ENCODE data around the gene AGBL1.

- TF ChIP-seq CTCF (optimal IDR thresholded peaks at IDR 0.05 in 1 of 3, IDR thresholded peaks at IDR 0.05 in 1 of 3, conservative IDR thresholded peaks at IDR 0.05 in 1 of 3; ENCODE audit: extremely low read depth in 1 of 3, insufficient read depth in 2 of 3, low read length in 3 of 3) (no peak), EZH2 (IDR thresholded peaks at IDR 0.05; ENCODE audit: low read length) (no peak)
Measured at GRCh38 chr15:86741917-86742316, 662.2 kb downstream of the AGBL1 start.
